ENCODE results near the gene AKAP6.

- TF ChIP-seq POLR2AphosphoS5 (IDR thresholded peaks at IDR 0.05; ENCODE audit: low read depth, low read length), result no peak
- no peak for TF ChIP-seq POLR2A (IDR thresholded peaks at IDR 0.05; ENCODE audit: low read depth, low read length)
- no peak for TF ChIP-seq POU2F2 (IDR thresholded peaks at IDR 0.05; ENCODE audit: low read depth, low read length)
These were observed 496.0 kb downstream of the AKAP6 start for GRCh38 chr14:32825058-32825457.

Measured in GM12891 (cell line).